Activated T-helper 1 cell treated with Interleukin-2 at 50 U/mL for 16 hours (primary cell): ENCODE data around the gene PROB1.
A peak's percentile ranks its signal among the peaks of the same experiment; 100 is the strongest.
"Not testable (repeated sequence)": the region's sequence is repeated elsewhere in the genome, so short reads cannot be mapped to it uniquely, and the experiment has no call there.

ENCODE experiments used
- DNase-seq: peaks from one replicate; pipeline ENCODE4 v3.0.0-alpha.2; 2020; ENCODE audit warnings: low read depth

The PROB1 gene

GRCh38 chr5:139413153-139413552 lies 18.2 kb upstream of the PROB1 start:
- no peak for DNase-seq

- DNase-seq: no peak
These were observed 16.3 kb upstream of the PROB1 start for GRCh38 chr5:139410993-139411828.

GRCh38 chr5:139410121-139410992 lies 15.5 kb upstream of the PROB1 start:
- DNase-seq: no peak

GRCh38 chr5:139409116-139409515 lies 14.2 kb upstream of the PROB1 start:
- not testable (repeated sequence) for DNase-seq

GRCh38 chr5:139408191-139408590 lies 13.3 kb upstream of the PROB1 start:
- DNase-seq: no peak

- no peak for DNase-seq
These were observed 12.6 kb upstream of the PROB1 start for GRCh38 chr5:139407517-139407916.

GRCh38 chr5:139406963-139407362 lies 12.1 kb upstream of the PROB1 start:
- no peak for DNase-seq

GRCh38 chr5:139404484-139404840 lies 9.6 kb upstream of the PROB1 start:
- DNase-seq: no peak

- peak; percentile 96 for DNase-seq
These were observed 9.0 kb upstream of the PROB1 start, which contains the start of gene SPATA24 for GRCh38 chr5:139403787-139404483. Gene SPATA24 (minus strand): TSS chr5:139404089. CDS start chr5:139404060, 29 bp downstream.

GRCh38 chr5:139403418-139403786 lies 8.5 kb upstream of the PROB1 start:
- no peak for DNase-seq

- no peak for DNase-seq
These were observed 7.8 kb upstream of the PROB1 start for GRCh38 chr5:139402561-139403158.

- DNase-seq: no peak
These were observed 6.6 kb upstream of the PROB1 start for GRCh38 chr5:139401546-139401945.

GRCh38 chr5:139399501-139400121 lies 4.7 kb upstream of the PROB1 start:
- DNase-seq: no peak

- no peak for DNase-seq
These were observed 3.0 kb upstream of the PROB1 start for GRCh38 chr5:139397921-139398320.

GRCh38 chr5:139396691-139397090 lies 1.8 kb upstream of the PROB1 start:
- no peak for DNase-seq

GRCh38 chr5:139395844-139396640 lies 1.1 kb upstream of the PROB1 start:
- DNase-seq: no peak

GRCh38 chr5:139394123-139394653 lies 716 bp downstream of the PROB1 start:
- DNase-seq: peak; percentile 45

GRCh38 chr5:139393497-139394122 lies 1.3 kb downstream of the PROB1 start:
- DNase-seq: no peak

- DNase-seq: peak; percentile 57
These were observed 2.0 kb downstream of the PROB1 start for GRCh38 chr5:139392678-139393496.
